HG02623 (cell line): ENCODE data around the gene CFAP161.
"Not testable (repeated sequence)": the region's sequence is repeated elsewhere in the genome, so short reads cannot be mapped to it uniquely, and the experiment has no call there.

ENCODE experiments used
- ATAC-seq: cut with Tn5 transposase; IDR thresholded peaks from one replicate; pipeline ENCODE4 v1.9.1; 2021; ENCODE audit warnings: moderate library complexity; ENCODE audit not compliant: unreplicated experiment

CFAP161 gene

DNA sequence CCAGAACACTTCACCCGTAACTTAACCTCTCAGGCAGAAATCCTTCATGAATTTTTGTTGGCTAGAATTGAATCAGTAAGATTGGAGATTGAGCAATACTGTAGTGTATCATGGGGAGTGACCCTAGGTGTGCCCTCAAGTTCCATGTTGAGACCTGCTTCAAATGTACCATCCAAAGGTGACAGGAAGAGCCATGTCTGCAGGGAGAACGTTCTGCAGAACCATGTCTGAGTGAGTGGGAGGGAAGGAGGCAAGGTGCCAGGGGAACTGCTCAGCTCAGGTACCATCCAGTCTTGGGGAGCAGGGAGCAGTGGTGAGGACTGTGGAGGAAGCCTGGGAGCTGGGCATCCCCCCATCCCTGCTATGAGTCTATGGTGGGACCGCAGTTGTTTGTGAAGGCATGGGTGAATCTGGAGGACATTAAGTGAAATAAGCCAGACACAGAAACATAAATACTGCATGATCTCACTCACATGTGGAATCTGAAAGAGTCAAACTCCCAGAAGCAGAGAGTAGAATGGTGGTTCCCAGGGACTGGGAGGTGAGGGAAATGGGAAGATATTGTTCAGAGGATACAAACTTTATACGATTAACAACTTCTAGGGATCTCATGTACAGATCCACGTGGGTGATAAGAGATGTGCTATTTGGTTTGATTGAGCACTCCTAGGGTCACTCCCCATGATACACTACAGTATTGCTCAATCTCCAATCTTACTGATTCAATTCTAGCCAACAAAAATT lies 23.3 kb downstream of the CFAP161 start:
- ATAC-seq, result no peak

DNA sequence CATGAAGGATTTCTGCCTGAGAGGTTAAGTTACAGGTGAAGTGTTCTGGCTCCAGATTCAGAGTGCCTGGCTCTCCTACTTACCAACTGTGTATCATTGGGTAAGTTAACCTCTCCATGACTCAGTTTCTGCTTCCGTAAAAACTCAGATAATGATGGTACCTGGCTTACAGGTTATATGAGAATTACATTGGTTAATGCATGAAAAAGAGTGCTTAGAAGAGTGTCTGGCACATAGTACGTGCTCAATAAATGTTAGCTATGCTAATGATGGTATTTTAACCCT lies 23.8 kb downstream of the CFAP161 start:
- ATAC-seq, result no peak

DNA sequence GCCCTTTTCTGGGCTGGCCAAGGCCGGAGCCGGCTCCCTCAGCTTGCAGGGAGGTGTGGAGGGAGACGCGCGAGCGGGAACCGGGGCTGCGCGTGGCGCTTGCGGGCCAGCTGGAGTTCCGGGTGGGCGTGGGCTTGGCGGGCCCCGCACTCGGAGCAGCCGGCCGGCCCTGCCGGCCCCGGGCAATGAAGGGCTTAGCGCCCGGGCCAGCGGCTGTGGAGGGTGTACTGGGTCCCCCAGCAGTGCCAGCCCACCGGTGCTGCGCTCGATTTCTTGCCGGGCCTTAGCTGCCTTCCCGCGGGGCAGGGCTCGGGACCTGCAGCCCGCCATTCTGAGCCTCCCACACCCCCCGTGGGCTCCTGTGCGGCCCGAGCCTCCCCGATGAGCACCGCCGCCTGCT lies 24.5 kb downstream of the CFAP161 start:
- ATAC-seq, result not testable (repeated sequence)

DNA sequence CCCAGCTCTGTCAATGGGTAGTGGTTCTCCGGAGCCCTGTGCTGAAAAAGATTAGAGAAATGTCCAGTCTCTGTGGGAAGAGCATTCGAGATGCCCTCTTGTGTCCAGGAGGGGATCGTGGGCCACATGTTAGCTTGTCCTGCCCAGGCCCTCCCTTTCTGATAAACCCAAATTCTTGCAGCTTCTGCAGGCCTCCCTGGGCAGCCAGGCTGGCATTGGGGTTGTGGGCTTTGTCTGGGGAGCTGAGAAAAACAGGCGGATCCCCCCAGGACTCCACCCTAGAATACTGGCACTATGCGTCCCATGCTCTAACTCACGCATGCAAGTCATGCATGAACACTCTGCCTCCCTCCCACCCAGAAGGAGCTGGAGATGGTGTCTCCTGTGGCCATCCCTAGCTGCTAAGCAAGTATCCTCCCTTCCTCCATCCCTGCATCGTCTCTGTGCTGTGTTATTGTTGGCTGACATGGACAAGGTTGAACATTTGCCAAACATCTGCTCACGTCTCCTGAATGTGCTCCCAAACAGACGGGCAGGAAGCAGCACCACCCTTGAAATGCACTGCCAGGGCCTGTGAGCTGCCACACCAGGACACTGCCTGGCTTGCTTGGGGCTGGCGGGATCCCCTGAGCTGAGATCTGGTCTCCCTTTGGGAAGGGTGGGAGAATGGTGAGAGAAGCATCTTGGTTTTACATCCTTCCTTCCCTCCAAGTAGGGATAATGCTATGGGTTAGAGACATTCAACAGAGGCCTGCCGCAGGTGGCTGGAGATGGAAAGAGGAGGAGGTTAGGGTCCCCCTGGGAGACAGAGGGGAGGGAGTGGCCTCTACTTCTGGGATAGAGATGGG lies 26.5 kb downstream of the CFAP161 start:
- ATAC-seq, result no peak

DNA sequence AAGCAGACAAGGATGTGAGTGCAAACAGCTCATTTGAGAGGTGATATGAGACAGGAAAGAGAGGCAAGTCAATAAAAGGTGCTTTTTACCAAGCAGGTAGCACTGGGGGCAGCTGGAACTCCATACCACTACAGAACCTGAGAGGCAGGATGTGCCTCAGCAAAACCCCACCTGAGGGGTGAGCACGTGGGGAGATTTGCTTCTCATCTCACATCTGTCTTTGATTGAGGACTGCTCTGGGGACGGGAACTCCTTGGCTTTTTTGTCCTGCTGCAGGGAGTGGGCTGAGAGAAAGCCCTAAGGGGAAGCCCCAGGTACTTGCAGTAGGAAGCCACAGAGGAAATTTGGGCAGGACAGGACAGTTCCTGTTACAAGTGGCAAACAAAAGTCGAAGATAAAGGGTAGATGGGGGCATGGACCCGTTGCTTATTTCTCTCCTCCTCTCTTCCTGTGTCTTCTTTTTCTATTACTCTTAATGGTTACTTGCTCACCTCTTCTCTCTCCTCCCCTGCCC lies 27.1 kb downstream of the CFAP161 start:
- ATAC-seq, result no peak

DNA sequence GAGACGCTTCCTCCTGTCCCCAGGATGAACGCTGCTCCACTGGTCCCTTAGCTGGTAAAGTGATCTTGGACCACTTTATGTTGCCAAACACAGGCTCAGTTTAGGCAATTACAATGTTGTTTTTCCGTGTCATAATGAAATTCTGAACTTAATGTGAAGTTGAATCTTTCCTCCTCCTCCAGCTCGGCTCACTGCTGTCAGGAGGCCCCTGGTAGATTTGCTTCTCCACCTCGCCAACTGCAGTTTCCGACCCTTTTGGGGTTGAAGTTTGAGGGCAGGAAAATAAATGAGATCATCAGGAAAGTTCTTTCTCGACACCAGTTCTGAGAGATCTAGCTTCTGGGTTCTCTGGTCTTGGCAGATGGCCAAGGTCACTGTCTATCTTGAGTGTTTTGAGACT lies 27.8 kb downstream of the CFAP161 start:
- ATAC-seq, result no peak

DNA sequence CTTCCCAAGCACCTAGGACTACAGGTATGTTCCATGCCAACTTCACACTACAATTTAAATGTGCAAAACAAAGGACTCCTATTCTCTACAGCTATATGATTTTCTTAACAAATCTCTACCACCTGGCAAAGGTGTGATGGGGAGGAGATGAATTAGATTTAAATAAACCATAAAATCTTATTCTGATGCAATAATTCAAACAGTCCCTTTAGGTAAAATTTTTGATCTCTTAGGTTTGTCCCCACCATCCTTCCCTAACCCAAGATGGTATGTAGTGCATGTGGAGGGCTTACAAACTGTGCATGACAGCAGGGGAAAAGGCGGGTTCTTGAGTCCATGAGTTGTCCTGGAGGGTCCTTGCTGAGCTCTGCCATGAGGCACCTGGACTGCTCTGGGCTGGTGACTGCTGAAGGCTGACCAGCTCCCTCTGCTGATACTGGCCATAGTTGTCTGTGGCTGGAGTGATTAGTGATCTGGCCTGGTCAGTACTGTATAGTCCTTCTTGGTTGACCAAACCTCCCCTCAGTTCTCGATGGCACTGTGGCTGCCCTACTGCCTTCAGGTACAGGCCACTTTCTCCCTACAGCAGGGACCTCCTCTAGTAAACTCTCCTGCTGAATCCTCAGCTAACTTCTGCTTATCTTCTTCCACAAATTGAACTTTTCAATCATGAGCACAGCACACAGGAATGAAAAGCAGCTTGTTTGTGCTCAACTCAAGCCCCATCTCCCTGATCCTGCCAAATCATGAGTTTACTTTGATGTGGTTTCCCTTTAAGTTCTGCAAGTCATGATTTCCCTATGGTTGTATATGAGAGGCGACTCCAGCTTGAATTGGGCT lies 30.1 kb downstream of the CFAP161 start:
- ATAC-seq, result no peak

DNA sequence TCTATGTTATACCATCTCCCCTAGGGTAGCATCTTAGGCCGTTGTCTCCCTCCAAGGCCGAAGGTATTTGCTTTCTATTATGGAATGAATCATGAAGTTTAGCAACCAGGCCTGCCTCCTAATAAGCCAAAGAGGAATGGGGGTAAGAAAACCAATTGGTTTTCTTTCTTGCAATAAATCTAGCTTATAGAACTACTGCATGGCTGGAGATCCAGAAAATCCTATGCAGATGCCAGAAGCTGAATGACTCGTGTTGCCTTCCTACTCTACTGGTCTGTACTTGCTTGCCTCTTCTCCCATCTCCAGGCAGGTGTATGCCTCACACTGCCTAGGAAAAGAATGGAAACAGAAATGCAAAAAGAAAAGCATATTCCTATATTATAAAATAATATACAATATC lies 31.5 kb downstream of the CFAP161 start:
- ATAC-seq, result no peak

DNA sequence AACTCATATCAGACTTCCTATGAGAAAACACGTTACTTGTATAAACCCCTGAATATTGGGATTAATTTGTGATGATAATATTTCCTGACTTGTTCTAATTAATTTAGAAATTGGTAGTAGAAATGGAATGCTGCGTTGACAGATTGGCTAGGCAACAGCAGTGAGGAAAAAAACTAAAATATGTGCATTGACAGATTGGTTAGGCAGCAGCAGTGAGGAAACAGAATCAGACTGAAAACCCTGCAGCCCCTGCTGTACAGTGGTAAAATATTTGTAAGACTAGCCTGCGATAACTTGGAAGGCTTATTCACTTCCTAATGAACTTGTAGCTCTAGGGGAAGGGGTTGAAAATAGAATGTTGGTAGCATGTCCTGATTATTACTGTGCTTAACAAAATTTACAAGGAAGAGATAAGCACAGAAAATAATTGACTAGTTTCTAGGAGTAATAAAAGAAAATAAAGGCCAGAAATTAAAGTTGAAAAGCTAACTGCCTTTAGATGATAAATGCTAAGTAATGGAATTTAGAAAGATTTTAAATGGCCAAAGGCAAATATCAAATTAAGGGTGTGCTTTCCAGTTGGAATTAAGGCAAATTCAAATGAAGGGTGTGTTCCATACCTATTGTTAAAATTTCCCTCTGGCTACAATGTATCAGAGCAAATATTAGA lies 32.7 kb downstream of the CFAP161 start:
- ATAC-seq, result no peak

DNA sequence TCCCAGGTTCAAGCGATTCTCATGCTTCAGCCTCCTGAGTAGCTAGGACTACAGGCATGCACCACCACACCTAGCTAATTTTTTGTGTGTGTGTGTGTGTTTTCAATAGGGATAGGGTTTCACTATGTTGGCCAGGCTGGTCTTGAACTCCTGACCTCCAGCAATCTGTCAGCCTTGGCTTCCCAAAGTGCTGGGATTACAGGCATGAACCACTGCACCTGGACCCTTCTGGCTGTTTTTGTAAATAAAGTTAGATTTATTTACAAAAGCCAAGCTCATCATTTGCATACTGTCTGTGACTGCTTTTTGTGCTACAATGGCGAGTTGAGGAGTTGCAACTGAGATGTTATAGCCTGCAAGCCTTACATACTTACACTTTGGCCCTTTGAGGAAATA lies 34.1 kb downstream of the CFAP161 start:
- ATAC-seq, result no peak

DNA sequence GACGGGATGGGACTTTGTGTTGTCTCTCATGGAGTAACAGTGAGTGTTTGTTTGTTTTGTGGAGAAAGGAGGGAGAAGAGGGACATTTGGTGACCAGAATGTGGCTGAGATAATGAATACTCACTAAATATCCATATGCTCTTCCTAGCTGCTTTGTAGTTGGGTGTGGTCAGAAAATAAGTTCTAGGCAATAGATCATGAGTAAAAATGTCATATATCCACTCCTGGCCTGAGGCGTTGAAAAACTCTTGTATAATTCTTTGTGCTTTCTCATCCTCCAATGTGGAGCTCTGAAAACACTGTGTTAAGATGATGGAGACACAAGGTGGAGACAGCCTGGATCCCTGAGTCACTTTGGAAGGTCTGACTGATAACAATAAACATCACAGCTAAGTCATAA lies 34.6 kb downstream of the CFAP161 start:
- no peak for ATAC-seq

DNA sequence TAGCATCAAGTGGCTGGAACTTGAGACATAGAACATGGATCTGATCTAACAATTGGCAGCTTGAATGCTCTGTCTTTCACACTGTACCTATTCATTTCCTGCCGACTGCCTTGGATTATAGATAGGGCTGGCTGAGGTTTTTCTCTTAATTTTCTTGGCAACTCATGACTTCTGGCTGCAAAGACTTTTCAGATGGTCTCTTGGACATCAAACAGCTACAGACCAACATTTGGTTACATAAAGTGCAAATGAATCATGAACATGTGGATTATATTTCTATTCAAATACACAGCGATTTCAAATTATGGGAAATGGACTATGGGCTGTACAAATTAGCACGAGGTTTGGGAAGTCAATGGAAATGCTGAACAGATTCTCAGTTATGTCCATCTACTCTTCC lies 36.4 kb downstream of the CFAP161 start:
- ATAC-seq, result no peak

DNA sequence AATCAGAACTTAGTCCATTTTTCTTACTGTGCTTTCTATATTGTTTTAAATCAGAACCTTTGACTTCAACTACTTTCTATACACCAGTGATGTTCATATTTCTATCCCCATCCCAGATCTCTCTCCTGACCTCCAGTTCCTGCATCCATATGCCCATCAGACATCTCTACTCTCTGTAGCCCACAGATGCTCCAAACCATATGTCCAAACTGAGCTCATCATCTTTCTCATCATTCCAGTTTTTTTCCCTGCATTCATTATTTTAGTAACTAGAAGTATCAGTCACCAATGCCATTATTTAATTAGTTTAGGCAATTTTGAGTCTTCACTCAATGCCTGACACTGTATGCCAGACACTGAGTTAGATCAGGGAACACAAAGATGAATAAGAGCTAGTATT lies 37.2 kb downstream of the CFAP161 start:
- ATAC-seq, result no peak

DNA sequence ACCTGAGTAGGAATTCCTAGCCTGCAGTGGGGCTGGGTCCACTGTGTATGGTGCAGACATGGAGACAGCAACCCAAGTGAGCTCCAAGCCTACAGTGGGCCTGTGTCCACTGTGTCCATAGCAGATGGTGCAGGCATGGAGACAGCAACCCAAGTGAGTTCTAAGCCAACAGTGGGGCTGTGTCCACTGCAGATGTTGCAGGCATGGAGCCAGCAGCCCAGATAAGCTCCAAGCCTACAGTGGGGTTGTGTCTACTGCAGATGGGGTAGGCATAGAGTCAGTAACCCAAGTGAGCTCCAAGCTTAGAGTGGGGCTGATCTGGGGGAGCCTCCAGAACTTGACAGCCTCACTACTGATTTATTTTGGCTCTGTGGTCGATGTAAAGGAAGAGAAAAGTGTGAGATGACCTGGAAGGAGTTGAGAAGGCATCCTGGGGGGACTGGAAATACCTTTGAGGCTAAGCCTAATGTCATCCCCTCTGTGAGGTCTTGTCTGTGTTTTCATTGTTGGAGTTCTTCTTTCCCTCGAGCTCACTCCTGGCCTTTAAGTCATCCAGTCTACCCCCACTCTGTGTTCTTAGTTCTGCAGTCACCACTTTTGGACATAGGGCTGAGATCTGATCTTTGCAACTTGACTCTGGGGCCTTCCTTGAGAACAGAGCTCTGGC lies 40.2 kb downstream of the CFAP161 start:
- ATAC-seq, result no peak

DNA sequence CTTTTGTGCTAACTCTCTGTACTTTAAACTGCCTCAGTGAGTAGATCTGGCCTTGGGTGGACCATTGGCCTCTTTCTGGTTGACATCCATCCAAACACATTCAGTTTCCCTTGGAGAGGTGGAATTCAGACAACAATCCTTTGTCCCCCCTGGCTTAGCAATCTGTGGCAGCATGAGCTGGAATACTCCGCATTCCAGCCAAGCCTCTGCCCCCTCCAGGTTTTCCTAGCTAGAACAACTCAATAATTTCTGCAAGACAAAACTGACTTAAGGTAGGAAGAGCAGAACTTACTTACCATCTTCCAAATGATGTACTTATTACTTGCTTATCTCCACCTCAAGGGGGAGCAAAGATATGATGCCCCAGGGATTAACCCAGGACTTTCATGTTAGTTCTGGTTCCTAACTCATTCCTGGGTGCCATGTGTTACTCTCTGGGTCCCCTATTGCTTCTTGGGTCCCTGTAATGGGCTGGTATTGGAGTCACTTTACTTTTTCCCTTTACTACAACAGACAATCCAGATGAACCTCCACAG lies 40.8 kb downstream of the CFAP161 start:
- no peak for ATAC-seq

DNA sequence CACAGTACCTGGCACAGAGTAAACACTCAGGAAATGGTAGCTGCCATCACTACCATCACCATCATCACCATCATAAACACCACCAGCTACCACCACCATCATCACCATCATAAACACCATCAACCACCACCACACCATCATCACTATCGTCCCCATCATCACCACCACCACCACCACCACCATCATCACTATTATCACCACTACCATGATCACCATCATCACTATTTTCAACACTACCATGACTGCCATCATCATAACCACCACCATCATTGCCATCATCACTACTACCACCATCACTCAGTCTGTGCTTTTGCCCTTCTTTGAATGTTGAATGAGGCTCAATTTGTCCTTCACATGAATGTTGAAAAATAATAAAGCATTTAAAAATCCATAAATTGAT lies 41.4 kb downstream of the CFAP161 start:
- no peak for ATAC-seq

DNA sequence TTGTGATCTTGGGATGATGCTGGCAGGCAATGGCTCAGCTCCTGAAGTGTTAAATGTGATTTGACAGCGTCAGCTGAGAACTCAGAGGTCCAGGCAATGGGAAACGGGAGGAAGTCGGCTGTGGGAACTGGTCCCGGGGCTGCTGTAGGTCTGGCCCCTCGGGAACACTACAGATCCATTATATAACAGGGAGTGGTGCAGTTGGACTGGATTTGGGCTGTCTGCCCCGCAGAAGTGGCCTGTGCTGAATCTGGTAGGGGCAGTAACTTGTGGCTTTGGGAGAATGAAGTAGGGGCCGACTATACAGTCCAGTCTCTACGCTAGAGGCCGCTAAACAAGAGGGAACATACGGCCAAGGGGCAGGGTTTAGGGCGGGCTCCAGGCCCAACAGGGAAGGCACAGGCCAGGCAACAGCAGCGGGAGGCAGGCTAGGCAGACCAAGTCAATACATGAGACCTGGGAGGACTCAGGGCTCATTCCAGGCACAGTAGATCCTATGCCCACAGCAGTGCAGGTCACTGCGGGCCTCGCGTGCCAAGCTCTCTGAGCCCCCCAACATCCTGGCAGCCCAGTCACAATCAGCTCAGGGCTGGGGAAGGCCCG lies 42.3 kb downstream of the CFAP161 start:
- ATAC-seq, result no peak

DNA sequence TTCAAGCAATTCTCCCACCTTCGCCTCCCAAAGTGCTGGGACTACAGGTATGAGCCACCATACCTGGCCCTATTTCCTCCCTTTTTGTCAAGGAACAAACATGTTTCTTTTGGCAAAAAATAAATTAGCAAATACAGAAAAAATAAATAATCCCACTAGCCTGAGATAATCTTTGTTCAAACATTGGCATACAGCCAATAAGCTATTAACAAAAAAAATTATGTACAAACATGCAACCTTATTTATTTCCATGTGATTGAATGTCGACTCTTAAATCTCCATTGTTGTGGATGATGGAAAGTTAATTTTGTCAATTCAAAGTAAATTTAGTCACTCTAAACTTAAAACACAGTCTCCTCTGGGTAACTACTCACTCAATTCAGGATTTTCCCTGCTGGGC lies 44.3 kb downstream of the CFAP161 start:
- ATAC-seq, result no peak

DNA sequence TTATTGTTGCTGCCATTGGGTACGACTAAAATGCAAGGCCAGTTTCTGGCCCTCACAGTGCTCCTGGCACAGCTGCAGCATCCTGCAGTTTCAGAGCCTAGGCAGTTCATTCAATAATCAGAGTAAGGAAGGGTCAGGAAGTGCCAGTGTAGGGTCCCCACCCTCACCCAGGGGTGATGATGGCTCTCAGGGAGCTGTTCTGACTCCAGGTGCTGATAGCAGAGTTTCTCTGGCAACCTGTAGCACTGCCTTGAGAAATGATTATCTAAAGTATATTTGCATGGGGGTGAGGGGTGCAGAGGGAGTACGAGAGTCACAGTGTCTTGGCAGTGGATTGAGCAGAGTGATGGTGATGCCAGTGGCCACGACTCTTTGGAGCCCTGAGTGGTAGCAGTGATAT lies 47.1 kb downstream of the CFAP161 start:
- ATAC-seq, result no peak
